ENCODE data around the gene ZDHHC24. TPM values are rescaled to one million over a fixed set of nuclear protein-coding genes. Genes with fewer than 3 reads are reported as not detected.

ZDHHC24 gene
- total RNA-seq, 1 donor from 2014 or later, result 16.5 TPM

DNA sequence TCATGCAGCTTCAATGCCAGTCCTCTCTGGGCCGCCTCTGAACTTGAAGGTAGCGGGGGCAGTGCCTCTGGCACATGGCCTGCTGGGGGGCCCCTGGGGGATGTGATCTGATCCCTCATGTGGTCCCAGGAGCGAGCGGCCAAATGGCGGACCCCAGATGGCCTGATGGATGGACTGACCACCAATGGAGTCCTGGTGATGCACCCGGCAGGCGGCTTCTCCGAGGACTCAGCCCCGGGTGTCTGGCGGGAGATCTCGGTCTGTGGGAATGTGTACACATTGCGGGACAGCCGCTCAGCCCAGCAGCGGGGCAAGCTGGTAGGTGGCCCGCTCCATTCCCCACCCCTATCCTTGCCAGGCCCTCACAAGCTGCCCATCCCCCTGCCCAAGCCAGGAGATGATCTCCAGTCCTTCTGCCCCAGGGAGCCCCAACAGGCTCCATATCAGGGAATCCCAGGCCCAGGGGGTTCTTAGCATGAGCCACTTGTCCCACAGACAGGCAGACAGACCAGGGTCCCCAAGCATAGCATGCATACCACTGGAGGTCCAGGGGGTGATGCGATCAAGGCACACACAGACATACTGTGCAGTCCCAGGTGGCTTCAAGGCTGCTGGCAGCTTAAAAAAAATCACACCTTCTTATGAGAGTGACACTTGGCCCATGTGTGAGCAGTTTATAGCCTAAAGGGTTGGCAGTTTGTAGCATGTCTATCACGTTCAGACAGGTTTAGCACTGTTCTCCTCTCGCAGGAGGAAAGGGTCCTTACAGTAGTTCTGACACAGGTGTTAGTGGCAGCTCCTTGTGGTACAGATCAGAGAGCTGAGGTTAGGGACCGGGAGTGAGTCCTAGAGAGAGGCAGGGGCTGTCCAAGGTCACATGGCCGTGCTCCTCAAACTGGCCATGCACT is 72.0 kb downstream of the ZDHHC24 start:
- intact Hi-C loops (cut with DNase I), result no loop called here
- H3K36me3 ChIP-seq, result peaks cover 0 to 18% of the 10 kb centered on the region in 2 donors
- peaks cover 7% of the 10 kb centered on the region for H3K4me1 ChIP-seq
- no peaks in the 10 kb centered on the region for H3K9me3 ChIP-seq
- H3K27ac ChIP-seq, result no peak overlapping the region
- no peak overlapping the region for H3K4me3 ChIP-seq
- no peaks in the 10 kb centered on the region for H3K27me3 ChIP-seq
- DNase-seq (ENCODE audit: extremely low spot score in 2 of 2), result no peak
- no peak for TF ChIP-seq POLR2A (IDR thresholded peaks at IDR 0.05)
- TF ChIP-seq, protein P1, sequence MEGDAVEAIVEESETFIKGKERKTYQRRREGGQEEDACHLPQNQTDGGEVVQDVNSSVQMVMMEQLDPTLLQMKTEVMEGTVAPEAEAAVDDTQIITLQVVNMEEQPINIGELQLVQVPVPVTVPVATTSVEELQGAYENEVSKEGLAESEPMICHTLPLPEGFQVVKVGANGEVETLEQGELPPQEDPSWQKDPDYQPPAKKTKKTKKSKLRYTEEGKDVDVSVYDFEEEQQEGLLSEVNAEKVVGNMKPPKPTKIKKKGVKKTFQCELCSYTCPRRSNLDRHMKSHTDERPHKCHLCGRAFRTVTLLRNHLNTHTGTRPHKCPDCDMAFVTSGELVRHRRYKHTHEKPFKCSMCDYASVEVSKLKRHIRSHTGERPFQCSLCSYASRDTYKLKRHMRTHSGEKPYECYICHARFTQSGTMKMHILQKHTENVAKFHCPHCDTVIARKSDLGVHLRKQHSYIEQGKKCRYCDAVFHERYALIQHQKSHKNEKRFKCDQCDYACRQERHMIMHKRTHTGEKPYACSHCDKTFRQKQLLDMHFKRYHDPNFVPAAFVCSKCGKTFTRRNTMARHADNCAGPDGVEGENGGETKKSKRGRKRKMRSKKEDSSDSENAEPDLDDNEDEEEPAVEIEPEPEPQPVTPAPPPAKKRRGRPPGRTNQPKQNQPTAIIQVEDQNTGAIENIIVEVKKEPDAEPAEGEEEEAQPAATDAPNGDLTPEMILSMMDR (IDR thresholded peaks at IDR 0.05), result no peak
- no peak for TF ChIP-seq POLR2AphosphoS5 (IDR thresholded peaks at IDR 0.05; ENCODE audit: insufficient read depth in 1 of 2, low read depth in 1 of 2)

DNA sequence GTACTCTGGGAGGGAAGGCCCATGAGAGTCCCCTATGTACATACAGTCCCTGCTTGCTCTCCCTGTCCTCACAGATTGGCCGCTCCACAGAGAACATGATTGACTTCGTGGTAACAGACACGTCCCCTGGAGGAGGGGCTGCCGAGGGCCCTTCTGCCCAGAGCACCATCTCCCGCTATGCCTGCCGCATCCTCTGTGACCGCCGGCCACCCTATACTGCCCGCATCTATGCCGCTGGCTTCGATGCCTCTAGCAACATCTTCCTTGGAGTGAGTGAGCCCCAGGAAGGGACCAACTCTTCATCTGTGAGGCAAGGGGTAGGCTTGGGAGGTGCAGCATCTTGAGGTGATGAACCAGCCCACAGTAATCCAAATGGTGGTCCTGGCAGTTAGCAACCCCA is 72.7 kb downstream of the ZDHHC24 start:
- peaks cover 6% of the 10 kb centered on the region for H3K4me1 ChIP-seq
- H3K4me3 ChIP-seq, result no peak overlapping the region
- H3K27me3 ChIP-seq, result no peaks in the 10 kb centered on the region
- no peaks in the 10 kb centered on the region for H3K9me3 ChIP-seq
- H3K27ac ChIP-seq, result no peak overlapping the region
- TF ChIP-seq POLR2A (IDR thresholded peaks at IDR 0.05), result no peak
- TF ChIP-seq POLR2AphosphoS5 (IDR thresholded peaks at IDR 0.05; ENCODE audit: insufficient read depth in 1 of 2, low read depth in 1 of 2), result no peak
- TF ChIP-seq, protein P1 (IDR thresholded peaks at IDR 0.05), result no peak
- peaks cover 0 to 18% of the 10 kb centered on the region in 2 donors for H3K36me3 ChIP-seq
- no peak for DNase-seq (ENCODE audit: extremely low spot score in 2 of 2)
- intact Hi-C loops (cut with DNase I), result no loop called here

DNA sequence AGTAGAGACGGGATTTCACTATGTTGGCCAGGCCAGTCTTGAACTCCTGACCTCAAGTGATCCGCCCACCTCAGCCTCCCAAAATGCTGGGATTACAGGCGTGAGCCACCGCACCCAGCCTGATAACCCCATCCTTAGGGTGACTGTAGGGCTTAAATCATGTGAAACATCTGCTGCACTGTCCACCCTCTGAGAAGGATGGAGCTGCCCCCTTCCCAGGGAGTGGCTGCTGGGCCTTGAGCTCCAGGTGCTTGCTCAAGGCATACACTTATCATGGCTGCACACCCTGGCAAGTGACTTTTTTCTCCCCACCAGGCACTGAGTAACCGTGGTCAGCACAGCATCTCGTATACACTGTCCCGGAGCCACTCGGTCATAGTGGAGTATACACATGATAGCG is 73.8 kb downstream of the ZDHHC24 start:
- Histone ChIP-seq H3K9me3 (no peaks in the 10 kb centered on the region), H3K27ac (no peak overlapping the region), H3K4me3 (no peak overlapping the region), H3K36me3 (peaks cover 0 to 18% of the 10 kb centered on the region in 2 donors), H3K4me1 (peaks cover 16% of the 10 kb centered on the region), H3K27me3 (no peaks in the 10 kb centered on the region)
- TF ChIP-seq, protein P1 (IDR thresholded peaks at IDR 0.05), result no peak
- TF ChIP-seq POLR2A (IDR thresholded peaks at IDR 0.05) (no peak), POLR2AphosphoS5 (IDR thresholded peaks at IDR 0.05; ENCODE audit: insufficient read depth in 1 of 2, low read depth in 1 of 2) (no peak)
- no peak for DNase-seq (ENCODE audit: extremely low spot score in 2 of 2)
- intact Hi-C loops (cut with DNase I), result no loop called here

DNA sequence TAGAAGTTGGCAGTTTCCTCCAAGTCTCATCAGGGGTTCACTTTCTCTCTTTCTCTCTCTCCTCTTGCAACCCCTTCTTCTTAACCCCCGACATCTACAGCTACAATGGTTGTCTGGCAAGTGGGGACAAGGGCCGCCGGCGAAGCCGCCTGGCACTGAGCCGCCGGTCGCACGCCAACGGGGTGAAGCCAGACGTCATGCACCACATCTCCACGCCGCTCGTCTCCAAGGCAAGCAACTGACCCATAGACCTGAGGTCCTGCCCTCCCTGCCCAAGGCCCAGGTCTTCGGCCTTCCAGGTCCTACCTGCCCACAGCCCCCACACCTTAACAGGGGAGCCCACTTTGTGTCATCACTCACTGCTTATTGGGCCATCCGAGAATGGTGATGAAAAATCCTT is 74.7 kb downstream of the ZDHHC24 start:
- no peak for DNase-seq (ENCODE audit: extremely low spot score in 2 of 2)
- intact Hi-C loops (cut with DNase I), result no loop called here
- no peaks in the 10 kb centered on the region for H3K27me3 ChIP-seq
- H3K27ac ChIP-seq, result no peak overlapping the region
- peaks cover 0 to 18% of the 10 kb centered on the region in 2 donors for H3K36me3 ChIP-seq
- peaks cover 20% of the 10 kb centered on the region for H3K4me1 ChIP-seq
- H3K9me3 ChIP-seq, result no peaks in the 10 kb centered on the region
- no peak overlapping the region for H3K4me3 ChIP-seq
- no peak for TF ChIP-seq POLR2A (IDR thresholded peaks at IDR 0.05)
- no peak for TF ChIP-seq POLR2AphosphoS5 (IDR thresholded peaks at IDR 0.05; ENCODE audit: insufficient read depth in 1 of 2, low read depth in 1 of 2)
- TF ChIP-seq, protein P1 (IDR thresholded peaks at IDR 0.05), result no peak

Other genes with a start within 250 kb of the ZDHHC24 start
- gene CD248, start 229.0 kb downstream of the ZDHHC24 start, total RNA-seq, result 45.2 TPM
- 19.2 TPM for gene RIN1, start 209.6 kb downstream of the ZDHHC24 start, total RNA-seq
- gene BRMS1, start 200.9 kb downstream of the ZDHHC24 start, total RNA-seq, result 37.1 TPM
- gene B4GAT1, start 198.4 kb downstream of the ZDHHC24 start, total RNA-seq, result 25.0 TPM
- 4.2 TPM for gene SLC29A2, start 174.3 kb downstream of the ZDHHC24 start, total RNA-seq
- gene NPAS4, start 125.0 kb downstream of the ZDHHC24 start, total RNA-seq, result not detected
- gene MRPL11, start 107.2 kb downstream of the ZDHHC24 start, total RNA-seq, result 49.4 TPM
- 21.6 TPM for gene PELI3, start 79.1 kb downstream of the ZDHHC24 start, total RNA-seq
- 10.8 TPM for gene DPP3, start 65.6 kb downstream of the ZDHHC24 start, total RNA-seq
- gene BBS1, start 35.4 kb downstream of the ZDHHC24 start, total RNA-seq, result 53.8 TPM
- gene ACTN3, start 855 bp upstream of the ZDHHC24 start, total RNA-seq, result not detected
- gene CTSF, start 22.6 kb upstream of the ZDHHC24 start, total RNA-seq, result 85.7 TPM
- 0.74 TPM for gene CCDC87, start 47.0 kb upstream of the ZDHHC24 start, total RNA-seq
- gene CCS, start 47.1 kb upstream of the ZDHHC24 start, total RNA-seq, result 42.5 TPM
- 34.9 TPM for gene RBM14, start 70.6 kb upstream of the ZDHHC24 start, total RNA-seq
- 61.1 TPM for gene RBM4, start 92.7 kb upstream of the ZDHHC24 start, total RNA-seq
- gene RBM4B, start 131.8 kb upstream of the ZDHHC24 start, total RNA-seq, result 17.4 TPM
- gene SPTBN2, start 183.2 kb upstream of the ZDHHC24 start, total RNA-seq, result 117 TPM